ENCODE results near the gene TNRC6B. TPM values are rescaled to one million over a fixed set of nuclear protein-coding genes. Genes with fewer than 3 reads are reported as not detected.

TNRC6B gene
- total and polyA plus RNA-seq, 3 experiments from 2014 or later, result 32.8 to 109 (median 37.8) TPM

GRCh38 chr22:40330086-40330485 lies 152.4 kb downstream of the TNRC6B start:
- POLR2A ChIA-PET, result no interaction called here
- CTCF ChIA-PET, result interaction anchor here (1.2 to 1.4 kb wide), 2 partner anchors 15 to 18 kb away, joined by 3 to 4 read pairs; no protein-coding TSS in a partner anchor
- H3K4me1 ChIP-seq (ENCODE audit: insufficient read depth, low read length), result peaks cover 98% of the 10 kb centered on the region
- Mint-ChIP-seq H3K27me3 (no peaks in the 10 kb centered on the region), H3K36me3 (peaks cover 0 to 27% (median 18%) of the 10 kb centered on the region in 3 donors), H3K9me3 (no peaks in the 10 kb centered on the region), H3K27ac (peak overlapping the region in 6 of 8 donors; percentile 63 to 96 (median 75)), H3K4me3 (no peak overlapping the region), H3K4me1 (peaks cover 91 to 100% (median 100%) of the 10 kb centered on the region in 3 donors)
- no peak for DNase-seq
- H3K27ac ChIP-seq (ENCODE audit: low read depth, low read length), result no peak overlapping the region
- H3K36me3 ChIP-seq (ENCODE audit: insufficient read depth, low read length), result no peaks in the 10 kb centered on the region
- H3K27me3 ChIP-seq (ENCODE audit: insufficient read depth, low read length, poor library complexity, severe bottlenecking), result no peaks in the 10 kb centered on the region
- no peak overlapping the region for H3K4me3 ChIP-seq (ENCODE audit: low read length)
- H3K9me3 ChIP-seq (ENCODE audit: low read length), result no peaks in the 10 kb centered on the region

GRCh38 chr22:40330615-40331014 lies 152.9 kb downstream of the TNRC6B start:
- peaks cover 98% of the 10 kb centered on the region for H3K4me1 ChIP-seq (ENCODE audit: insufficient read depth, low read length)
- H3K9me3 ChIP-seq (ENCODE audit: low read length), result no peaks in the 10 kb centered on the region
- H3K9me3 Mint-ChIP-seq, result no peaks in the 10 kb centered on the region
- peaks cover 0 to 25% (median 18%) of the 10 kb centered on the region in 3 donors for H3K36me3 Mint-ChIP-seq
- ChIA-PET POLR2A (no interaction called here), CTCF (interaction anchor here (1.2 kb wide), 1 partner anchor 18 kb away, joined by 4 read pairs; no protein-coding TSS in a partner anchor)
- no peak for DNase-seq
- no peak overlapping the region for H3K4me3 ChIP-seq (ENCODE audit: low read length)
- no peaks in the 10 kb centered on the region for H3K27me3 ChIP-seq (ENCODE audit: insufficient read depth, low read length, poor library complexity, severe bottlenecking)
- H3K27ac ChIP-seq (ENCODE audit: low read depth, low read length), result no peak overlapping the region
- H3K27me3 Mint-ChIP-seq, result no peaks in the 10 kb centered on the region
- peak overlapping the region in 5 of 8 donors; percentile 43 to 86 (median 79) for H3K27ac Mint-ChIP-seq
- H3K4me1 Mint-ChIP-seq, result peaks cover 90 to 100% (median 100%) of the 10 kb centered on the region in 3 donors
- H3K4me3 Mint-ChIP-seq, result peak overlapping the region in 1 of 7 donors; percentile 10
- H3K36me3 ChIP-seq (ENCODE audit: insufficient read depth, low read length), result no peaks in the 10 kb centered on the region

GRCh38 chr22:40331706-40332105 lies 154.0 kb downstream of the TNRC6B start:
- H3K27me3 Mint-ChIP-seq, result no peaks in the 10 kb centered on the region
- peak overlapping the region in 3 of 7 donors; percentile 25 to 74 (median 37) for H3K4me3 Mint-ChIP-seq
- H3K27ac Mint-ChIP-seq, result peak overlapping the region in 7 of 8 donors; percentile 54 to 95 (median 86)
- Histone ChIP-seq H3K27me3 (ENCODE audit: insufficient read depth, low read length, poor library complexity, severe bottlenecking) (no peaks in the 10 kb centered on the region), H3K4me1 (ENCODE audit: insufficient read depth, low read length) (peaks cover 96% of the 10 kb centered on the region), H3K27ac (ENCODE audit: low read depth, low read length) (no peak overlapping the region), H3K36me3 (ENCODE audit: insufficient read depth, low read length) (no peaks in the 10 kb centered on the region), H3K4me3 (ENCODE audit: low read length) (no peak overlapping the region), H3K9me3 (ENCODE audit: low read length) (no peaks in the 10 kb centered on the region)
- DNase-seq, result no peak
- POLR2A ChIA-PET, result no interaction called here
- peaks cover 90 to 100% (median 99%) of the 10 kb centered on the region in 3 donors for H3K4me1 Mint-ChIP-seq
- CTCF ChIA-PET, result no interaction called here
- H3K9me3 Mint-ChIP-seq, result no peaks in the 10 kb centered on the region
- H3K36me3 Mint-ChIP-seq, result peaks cover 0 to 26% (median 19%) of the 10 kb centered on the region in 3 donors

GRCh38 chr22:40332319-40332781 lies 154.6 kb downstream of the TNRC6B start:
- Mint-ChIP-seq H3K27ac (peak overlapping the region; percentile 75 to 95 (median 86)), H3K36me3 (peaks cover 0 to 21% (median 16%) of the 10 kb centered on the region in 3 donors), H3K4me1 (peaks cover 87 to 100% (median 99%) of the 10 kb centered on the region in 3 donors), H3K4me3 (peak overlapping the region; percentile 37 to 84 (median 67)), H3K27me3 (no peaks in the 10 kb centered on the region), H3K9me3 (no peaks in the 10 kb centered on the region)
- Histone ChIP-seq H3K27ac (ENCODE audit: low read depth, low read length) (no peak overlapping the region), H3K4me3 (ENCODE audit: low read length) (peak overlapping the region; percentile 16), H3K27me3 (ENCODE audit: insufficient read depth, low read length, poor library complexity, severe bottlenecking) (no peaks in the 10 kb centered on the region), H3K36me3 (ENCODE audit: insufficient read depth, low read length) (no peaks in the 10 kb centered on the region), H3K4me1 (ENCODE audit: insufficient read depth, low read length) (peaks cover 96% of the 10 kb centered on the region), H3K9me3 (ENCODE audit: low read length) (no peaks in the 10 kb centered on the region)
- peak in 2 of 5 donors; percentile 30 to 68 for DNase-seq
- POLR2A ChIA-PET, result no interaction called here
- CTCF ChIA-PET, result no interaction called here

- Histone ChIP-seq H3K36me3 (ENCODE audit: insufficient read depth, low read length) (no peaks in the 10 kb centered on the region), H3K4me3 (ENCODE audit: low read length) (no peak overlapping the region), H3K27me3 (ENCODE audit: insufficient read depth, low read length, poor library complexity, severe bottlenecking) (no peaks in the 10 kb centered on the region), H3K4me1 (ENCODE audit: insufficient read depth, low read length) (peaks cover 80% of the 10 kb centered on the region), H3K9me3 (ENCODE audit: low read length) (no peaks in the 10 kb centered on the region), H3K27ac (ENCODE audit: low read depth, low read length) (no peak overlapping the region)
- H3K9me3 Mint-ChIP-seq, result no peaks in the 10 kb centered on the region
- H3K36me3 Mint-ChIP-seq, result peaks cover 0 to 19% (median 12%) of the 10 kb centered on the region in 3 donors
- H3K27me3 Mint-ChIP-seq, result no peaks in the 10 kb centered on the region
- DNase-seq, result no peak
- CTCF ChIA-PET, result interaction anchor here (1.4 to 3.8 kb wide), 2 partner anchors 11 to 14 kb away, joined by 6 to 17 read pairs; partner anchors contain the start of gene ADSL
- H3K4me1 Mint-ChIP-seq, result peaks cover 82 to 99% (median 99%) of the 10 kb centered on the region in 3 donors
- POLR2A ChIA-PET, result interaction anchor here (1.1 to 3.3 kb wide), 3 partner anchors 11 to 290 kb away, joined by 3 to 25 read pairs (median 6); no protein-coding TSS in a partner anchor
- H3K4me3 Mint-ChIP-seq, result peak overlapping the region in 5 of 7 donors; percentile 58 to 81 (median 74)
- H3K27ac Mint-ChIP-seq, result peak overlapping the region; percentile 46 to 86 (median 74)
Measured at GRCh38 chr22:40334060-40334459, 156.3 kb downstream of the TNRC6B start.

GRCh38 chr22:40334899-40335298 lies 157.2 kb downstream of the TNRC6B start:
- no peak overlapping the region for H3K27ac ChIP-seq (ENCODE audit: low read depth, low read length)
- H3K4me1 ChIP-seq (ENCODE audit: insufficient read depth, low read length), result peaks cover 72% of the 10 kb centered on the region
- Mint-ChIP-seq H3K9me3 (no peaks in the 10 kb centered on the region), H3K4me1 (peaks cover 74 to 96% (median 95%) of the 10 kb centered on the region in 3 donors), H3K27me3 (no peaks in the 10 kb centered on the region), H3K36me3 (peaks cover 0 to 18% (median 12%) of the 10 kb centered on the region in 3 donors), H3K27ac (peak overlapping the region; percentile 31 to 86 (median 74)), H3K4me3 (peak overlapping the region; percentile 49 to 81 (median 67))
- H3K4me3 ChIP-seq (ENCODE audit: low read length), result no peak overlapping the region
- no peaks in the 10 kb centered on the region for H3K36me3 ChIP-seq (ENCODE audit: insufficient read depth, low read length)
- peak in 2 of 5 donors; percentile 64 to 72 for DNase-seq
- CTCF ChIA-PET, result interaction anchor here (3.8 kb wide), 1 partner anchor 10 kb away, joined by 17 read pairs; the partner anchor contains the start of gene ADSL
- no peaks in the 10 kb centered on the region for H3K9me3 ChIP-seq (ENCODE audit: low read length)
- no peaks in the 10 kb centered on the region for H3K27me3 ChIP-seq (ENCODE audit: insufficient read depth, low read length, poor library complexity, severe bottlenecking)
- POLR2A ChIA-PET, result interaction anchor here (0.6 to 3.3 kb wide), 7 partner anchors 9 to 291 kb away, joined by 3 to 25 read pairs (median 4); no protein-coding TSS in a partner anchor

- peaks cover 73 to 95% (median 94%) of the 10 kb centered on the region in 3 donors for H3K4me1 Mint-ChIP-seq
- no peaks in the 10 kb centered on the region for H3K9me3 Mint-ChIP-seq
- H3K27ac Mint-ChIP-seq, result peak overlapping the region in 7 of 8 donors; percentile 46 to 86 (median 75)
- Histone ChIP-seq H3K36me3 (ENCODE audit: insufficient read depth, low read length) (no peaks in the 10 kb centered on the region), H3K27ac (ENCODE audit: low read depth, low read length) (no peak overlapping the region), H3K27me3 (ENCODE audit: insufficient read depth, low read length, poor library complexity, severe bottlenecking) (no peaks in the 10 kb centered on the region), H3K4me1 (ENCODE audit: insufficient read depth, low read length) (peaks cover 67% of the 10 kb centered on the region), H3K9me3 (ENCODE audit: low read length) (no peaks in the 10 kb centered on the region), H3K4me3 (ENCODE audit: low read length) (no peak overlapping the region)
- ChIA-PET POLR2A (interaction anchor here (0.6 to 3.3 kb wide), 9 partner anchors 10 to 649 kb away, joined by 3 to 25 read pairs (median 4); no protein-coding TSS in a partner anchor), CTCF (interaction anchor here (0.6 to 3.8 kb wide), 2 partner anchors 10 to 455 kb away, joined by 3 to 17 read pairs; partner anchors contain the start of gene ADSL)
- H3K27me3 Mint-ChIP-seq, result no peaks in the 10 kb centered on the region
- no peak for DNase-seq
- peaks cover 0 to 14% (median 13%) of the 10 kb centered on the region in 3 donors for H3K36me3 Mint-ChIP-seq
- H3K4me3 Mint-ChIP-seq, result peak overlapping the region; percentile 32 to 74 (median 60)
Measured at GRCh38 chr22:40335358-40335757, 157.6 kb downstream of the TNRC6B start.

- Mint-ChIP-seq H3K4me3 (no peak overlapping the region), H3K27me3 (no peaks in the 10 kb centered on the region), H3K9me3 (no peaks in the 10 kb centered on the region), H3K4me1 (peaks cover 55 to 81% (median 75%) of the 10 kb centered on the region in 3 donors), H3K27ac (peak overlapping the region in 5 of 8 donors; percentile 8 to 70 (median 54)), H3K36me3 (peaks cover 0 to 7% (median 5%) of the 10 kb centered on the region in 3 donors)
- Histone ChIP-seq H3K4me3 (ENCODE audit: low read length) (no peak overlapping the region), H3K27me3 (ENCODE audit: insufficient read depth, low read length, poor library complexity, severe bottlenecking) (no peaks in the 10 kb centered on the region), H3K27ac (ENCODE audit: low read depth, low read length) (no peak overlapping the region), H3K9me3 (ENCODE audit: low read length) (no peaks in the 10 kb centered on the region), H3K36me3 (ENCODE audit: insufficient read depth, low read length) (no peaks in the 10 kb centered on the region), H3K4me1 (ENCODE audit: insufficient read depth, low read length) (peaks cover 50% of the 10 kb centered on the region)
- ChIA-PET POLR2A (no interaction called here), CTCF (no interaction called here)
- no peak for DNase-seq
Measured at GRCh38 chr22:40340044-40340443, 162.3 kb downstream of the TNRC6B start.
